PFSK-1 (cell line): ENCODE measurements around the gene GFOD1.

Experiments
- FOXP2 ChIP-seq: optimal IDR thresholded peaks from 2 replicates; pipeline ENCODE3; 2011; ENCODE audit warnings: borderline replicate concordance, control low read depth, inconsistent platforms; ENCODE audit not compliant: insufficient read depth; ENCODE audit errors: extremely low read length, extremely low read depth
- POLR2AphosphoS5 ChIP-seq: IDR thresholded peaks from 2 replicates; pipeline ENCODE4 v1.6.1; 2012; ENCODE audit warnings: low read depth, mild to moderate bottlenecking, control low read depth, low read length, moderate library complexity
- REST ChIP-seq, 2 experiments: IDR thresholded peaks; 2 replicates each; pipeline versions ENCODE4 v1.6.1 to v1.8.0; 2011 to 2012; ENCODE audit warnings: low read depth in 2 of 2, low read length in 2 of 2, control low read depth in 1 of 2, inconsistent platforms in 1 of 2, mild to moderate bottlenecking in 1 of 2, moderate library complexity in 1 of 2; ENCODE audit not compliant: insufficient read depth in 1 of 2

GRCh38 chr6:13487122-13488014 lies at the start of gene GFOD1:
- TF ChIP-seq REST (IDR thresholded peaks at IDR 0.05; ENCODE audit: insufficient read depth in 1 of 2, low read depth in 2 of 2, low read length in 2 of 2) (no peak), FOXP2 (no peak), POLR2AphosphoS5 (no peak)
